SK-N-SH treated with all-trans-retinoic acid at 6 μM for 48 hours (cell line): ENCODE data around the gene PMS2.
A peak's percentile ranks its signal among the peaks of the same experiment; 100 is the strongest.

Experiments used
- ATAC-seq: fragments of 200-7000 bp; cut with Tn5 transposase; 3 replicates; pipeline ENCODE4 v1.9.1; 2020; ENCODE audit warnings: mild to moderate bottlenecking, moderate library complexity
- ARNTL ChIP-seq: fragments of 450-650 bp; formaldehyde crosslinking; IDR thresholded peaks from 2 replicates; pipeline ENCODE4 v1.5.0; 2020; ENCODE audit warnings: low read depth, mild to moderate bottlenecking, moderate library complexity, borderline replicate concordance
- BACH2 ChIP-seq: fragments of 250-450 bp; sonication (Bioruptor Pico); IDR thresholded peaks from 2 replicates; pipeline ENCODE4 v1.9.0; 2021; ENCODE audit warnings: mild to moderate bottlenecking, borderline replicate concordance
- CSDC2 ChIP-seq: fragments of 250-450 bp; sonication (Bioruptor Pico); IDR thresholded peaks from 2 replicates; pipeline ENCODE4 v1.5.0; 2020; ENCODE audit warnings: mild to moderate bottlenecking, moderate library complexity
- GLIS3 ChIP-seq: fragments of 250-450 bp; sonication (Bioruptor Pico); IDR thresholded peaks from 2 replicates; pipeline ENCODE4 v1.5.0; 2020; ENCODE audit warnings: mild to moderate bottlenecking, moderate library complexity
- ISL1 ChIP-seq: fragments of 250-450 bp; sonication (Bioruptor Pico); IDR thresholded peaks from 2 replicates; pipeline ENCODE4 v2.1.2; 2022; ENCODE audit warnings: mild to moderate bottlenecking, moderate library complexity
- OSR1 ChIP-seq: fragments of 250-450 bp; sonication (Bioruptor Pico); IDR thresholded peaks from 2 replicates; pipeline ENCODE4 v1.8.0; 2022; ENCODE audit warnings: moderate library complexity, mild to moderate bottlenecking, inconsistent platforms
- PPARA ChIP-seq: fragments of 250-450 bp; sonication (Bioruptor Pico); IDR thresholded peaks from 2 replicates; pipeline ENCODE4 v1.5.0; 2020; ENCODE audit warnings: mild to moderate bottlenecking, borderline replicate concordance
- SNAI2 ChIP-seq: fragments of 250-450 bp; sonication (Bioruptor Pico); IDR thresholded peaks from 2 replicates; pipeline ENCODE4 v1.5.0; 2020; ENCODE audit warnings: mild to moderate bottlenecking, moderate library complexity
- TCF4 ChIP-seq: fragments of 250-450 bp; sonication (Bioruptor Pico); IDR thresholded peaks from 2 replicates; pipeline ENCODE4 v1.8.0; 2021; ENCODE audit warnings: mild to moderate bottlenecking, moderate library complexity, borderline replicate concordance
- TOX ChIP-seq: fragments of 250-450 bp; sonication (Bioruptor Pico); IDR thresholded peaks from 2 replicates; pipeline ENCODE4 v1.8.0; 2021; ENCODE audit warnings: mild to moderate bottlenecking, moderate library complexity, borderline replicate concordance
- ZC3H10 ChIP-seq: fragments of 250-450 bp; sonication (Bioruptor Pico); IDR thresholded peaks from 2 replicates; pipeline ENCODE4 v1.5.1; 2021; ENCODE audit warnings: mild to moderate bottlenecking, moderate library complexity
- ZFP3 ChIP-seq: fragments of 250-450 bp; sonication (Bioruptor Pico); IDR thresholded peaks from 2 replicates; pipeline ENCODE4 v1.5.0; 2020; ENCODE audit warnings: mild to moderate bottlenecking, moderate library complexity
- ZFP30 ChIP-seq: fragments of 450-650 bp; formaldehyde crosslinking; IDR thresholded peaks from 2 replicates; pipeline ENCODE4 v1.5.0; 2022; ENCODE audit warnings: mild to moderate bottlenecking, moderate library complexity
- ZNF565 ChIP-seq: fragments of 450-650 bp; formaldehyde crosslinking; conservative IDR thresholded peaks from 2 replicates; pipeline ENCODE4 v1.5.0; 2020; ENCODE audit warnings: low read depth, mild to moderate bottlenecking, moderate library complexity
- ZNF70 ChIP-seq: fragments of 450-650 bp; formaldehyde crosslinking; IDR thresholded peaks from 2 replicates; pipeline ENCODE4 v1.5.0; 2020; ENCODE audit warnings: mild to moderate bottlenecking, moderate library complexity
- ZNF8 ChIP-seq: fragments of 450-650 bp; formaldehyde crosslinking; IDR thresholded peaks from 2 replicates; pipeline ENCODE4 v1.5.0; 2020; ENCODE audit warnings: mild to moderate bottlenecking, moderate library complexity
- TF ChIP-seq, protein P1 (sequence below): fragments of 250-450 bp; sonication (Bioruptor Pico); IDR thresholded peaks from 2 replicates; pipeline ENCODE4 v1.5.1; 2020; ENCODE audit warnings: low read depth, mild to moderate bottlenecking, moderate library complexity
- TF ChIP-seq, protein P2 (sequence below): fragments of 250-450 bp; sonication (Bioruptor Pico); IDR thresholded peaks from 2 replicates; pipeline ENCODE4 v1.5.1; 2021; ENCODE audit warnings: mild to moderate bottlenecking, moderate library complexity
- TF ChIP-seq, protein P3 (sequence below): fragments of 250-450 bp; sonication (Bioruptor Pico); IDR thresholded peaks from 2 replicates; pipeline ENCODE4 v1.8.0; 2020; ENCODE audit warnings: mild to moderate bottlenecking, moderate library complexity, borderline replicate concordance
- TF ChIP-seq, protein P4 (sequence below): fragments of 250-450 bp; sonication (Bioruptor Pico); IDR thresholded peaks from 2 replicates; pipeline ENCODE4 v1.8.0; 2021; ENCODE audit warnings: low read depth, mild to moderate bottlenecking, moderate library complexity, borderline replicate concordance

Gene PMS2

DNA sequence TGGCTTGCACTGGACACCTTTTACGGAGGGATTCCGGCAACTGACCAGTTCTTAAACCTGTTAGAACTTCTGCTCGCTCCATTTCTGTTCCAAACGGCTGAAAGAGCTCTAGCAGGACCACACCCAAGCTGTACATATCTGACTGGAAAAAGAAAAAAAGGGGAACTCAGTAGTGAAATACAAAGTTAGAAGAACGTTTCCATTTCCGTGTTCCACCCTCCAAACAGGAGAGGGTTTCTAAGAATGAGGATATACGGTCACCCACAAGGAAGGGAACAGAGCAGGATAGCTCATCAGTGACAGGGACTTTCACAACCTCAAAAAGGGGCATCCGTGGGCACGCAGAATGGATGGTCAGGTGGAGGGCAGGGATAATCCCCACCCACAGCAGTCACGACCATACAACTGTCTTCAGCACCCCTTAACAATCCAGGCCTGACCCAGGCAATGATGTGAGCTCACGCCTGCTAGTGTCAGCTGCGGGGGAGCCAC is 18.0 kb upstream of the PMS2 start:
- no peak for ATAC-seq
- no peak for TF ChIP-seq ZFP30 (CRISPR knock-in tag)
- TF ChIP-seq ZNF8 (CRISPR knock-in tag) = no peak
- no peak for TF ChIP-seq ISL1
- TF ChIP-seq ZC3H10 (CRISPR knock-in tag) = no peak

DNA sequence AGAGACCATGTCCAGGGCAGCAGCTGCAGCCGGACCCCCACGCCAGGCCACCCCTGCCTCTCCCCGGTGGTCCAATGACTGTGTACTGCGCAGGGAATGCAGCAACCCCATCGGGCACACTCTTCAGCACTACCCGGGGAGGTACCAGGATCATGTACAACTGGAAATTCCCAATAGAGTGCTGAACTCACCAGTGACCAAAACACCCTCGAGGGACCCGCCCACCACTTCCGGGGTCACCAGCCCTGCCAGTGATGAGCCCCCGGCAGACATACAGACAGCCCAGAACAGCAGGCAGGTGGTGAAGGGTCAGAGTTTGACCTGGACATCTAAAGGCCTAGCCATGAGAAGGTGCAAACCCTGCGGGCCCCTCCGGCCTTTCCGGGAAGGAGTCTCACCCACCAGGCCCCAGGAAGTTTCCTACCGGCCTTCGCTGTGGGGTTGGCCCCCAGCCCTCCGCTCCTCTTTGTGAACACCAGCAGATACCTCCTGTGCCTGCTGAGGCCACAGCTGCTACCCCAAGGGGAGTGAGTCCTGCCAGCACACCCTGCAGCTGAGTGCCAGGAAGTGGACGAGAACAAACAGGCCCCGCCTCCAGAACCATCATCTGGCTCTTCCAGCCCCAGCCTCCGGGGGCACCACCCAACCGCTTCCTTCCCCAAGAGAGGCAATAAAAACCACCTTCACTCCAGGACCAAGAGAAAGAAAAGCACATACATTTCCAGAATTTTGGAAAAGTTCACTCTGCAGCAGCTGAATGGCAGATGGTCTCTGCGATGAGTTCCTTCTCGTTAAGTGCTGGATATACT is 17.4 kb upstream of the PMS2 start:
- TF ChIP-seq TOX (CRISPR knock-in tag) (no peak), CSDC2 (CRISPR knock-in tag) (no peak), ZFP30 (CRISPR knock-in tag) (no peak), GLIS3 (CRISPR knock-in tag) (no peak), ZFP3 (CRISPR knock-in tag) (no peak), ISL1 (no peak), TCF4 (CRISPR knock-in tag) (no peak), OSR1 (CRISPR knock-in tag) (no peak), ARNTL (no peak), ZNF565 (no peak), PPARA (CRISPR knock-in tag) (no peak), BACH2 (no peak), ZNF70 (no peak)
- TF ChIP-seq, protein P1, sequence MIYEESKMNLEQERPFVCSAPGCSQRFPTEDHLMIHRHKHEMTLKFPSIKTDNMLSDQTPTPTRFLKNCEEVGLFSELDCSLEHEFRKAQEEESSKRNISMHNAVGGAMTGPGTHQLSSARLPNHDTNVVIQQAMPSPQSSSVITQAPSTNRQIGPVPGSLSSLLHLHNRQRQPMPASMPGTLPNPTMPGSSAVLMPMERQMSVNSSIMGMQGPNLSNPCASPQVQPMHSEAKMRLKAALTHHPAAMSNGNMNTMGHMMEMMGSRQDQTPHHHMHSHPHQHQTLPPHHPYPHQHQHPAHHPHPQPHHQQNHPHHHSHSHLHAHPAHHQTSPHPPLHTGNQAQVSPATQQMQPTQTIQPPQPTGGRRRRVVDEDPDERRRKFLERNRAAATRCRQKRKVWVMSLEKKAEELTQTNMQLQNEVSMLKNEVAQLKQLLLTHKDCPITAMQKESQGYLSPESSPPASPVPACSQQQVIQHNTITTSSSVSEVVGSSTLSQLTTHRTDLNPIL = no peak
- TF ChIP-seq, protein P2, sequence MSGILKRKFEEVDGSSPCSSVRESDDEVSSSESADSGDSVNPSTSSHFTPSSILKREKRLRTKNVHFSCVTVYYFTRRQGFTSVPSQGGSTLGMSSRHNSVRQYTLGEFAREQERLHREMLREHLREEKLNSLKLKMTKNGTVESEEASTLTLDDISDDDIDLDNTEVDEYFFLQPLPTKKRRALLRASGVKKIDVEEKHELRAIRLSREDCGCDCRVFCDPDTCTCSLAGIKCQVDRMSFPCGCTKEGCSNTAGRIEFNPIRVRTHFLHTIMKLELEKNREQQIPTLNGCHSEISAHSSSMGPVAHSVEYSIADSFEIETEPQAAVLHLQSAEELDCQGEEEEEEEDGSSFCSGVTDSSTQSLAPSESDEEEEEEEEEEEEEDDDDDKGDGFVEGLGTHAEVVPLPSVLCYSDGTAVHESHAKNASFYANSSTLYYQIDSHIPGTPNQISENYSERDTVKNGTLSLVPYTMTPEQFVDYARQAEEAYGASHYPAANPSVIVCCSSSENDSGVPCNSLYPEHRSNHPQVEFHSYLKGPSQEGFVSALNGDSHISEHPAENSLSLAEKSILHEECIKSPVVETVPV (CRISPR knock-in tag) = no peak
- ATAC-seq = peak; percentile 83

DNA sequence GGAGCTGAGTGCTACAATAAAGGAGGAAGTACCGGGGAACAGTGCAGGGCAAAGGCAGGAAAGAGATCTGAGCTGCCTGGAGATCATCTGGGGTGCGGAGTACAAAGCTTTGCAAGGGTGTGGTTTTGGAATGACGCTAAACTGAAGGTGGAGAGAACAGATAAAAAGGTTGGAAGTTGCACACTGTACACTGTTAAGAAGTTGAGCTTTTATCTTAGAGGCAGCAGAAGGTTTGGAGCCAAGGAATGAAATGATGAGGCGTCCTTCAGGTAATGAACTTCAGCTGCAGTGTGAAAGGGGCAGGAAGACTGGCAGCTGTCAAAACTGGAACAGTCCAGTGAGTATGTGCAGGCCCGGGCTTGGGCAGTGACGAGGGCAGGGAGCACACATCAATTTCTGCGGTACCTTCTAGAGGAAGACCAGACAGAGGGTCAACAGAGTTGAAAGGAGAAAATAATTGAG is 15.2 kb upstream of the PMS2 start:
- no peak for TF ChIP-seq ZC3H10 (CRISPR knock-in tag)
- TF ChIP-seq, protein P3, sequence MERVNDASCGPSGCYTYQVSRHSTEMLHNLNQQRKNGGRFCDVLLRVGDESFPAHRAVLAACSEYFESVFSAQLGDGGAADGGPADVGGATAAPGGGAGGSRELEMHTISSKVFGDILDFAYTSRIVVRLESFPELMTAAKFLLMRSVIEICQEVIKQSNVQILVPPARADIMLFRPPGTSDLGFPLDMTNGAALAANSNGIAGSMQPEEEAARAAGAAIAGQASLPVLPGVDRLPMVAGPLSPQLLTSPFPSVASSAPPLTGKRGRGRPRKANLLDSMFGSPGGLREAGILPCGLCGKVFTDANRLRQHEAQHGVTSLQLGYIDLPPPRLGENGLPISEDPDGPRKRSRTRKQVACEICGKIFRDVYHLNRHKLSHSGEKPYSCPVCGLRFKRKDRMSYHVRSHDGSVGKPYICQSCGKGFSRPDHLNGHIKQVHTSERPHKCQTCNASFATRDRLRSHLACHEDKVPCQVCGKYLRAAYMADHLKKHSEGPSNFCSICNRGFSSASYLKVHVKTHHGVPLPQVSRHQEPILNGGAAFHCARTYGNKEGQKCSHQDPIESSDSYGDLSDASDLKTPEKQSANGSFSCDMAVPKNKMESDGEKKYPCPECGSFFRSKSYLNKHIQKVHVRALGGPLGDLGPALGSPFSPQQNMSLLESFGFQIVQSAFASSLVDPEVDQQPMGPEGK (CRISPR knock-in tag) = no peak
- no peak for TF ChIP-seq ISL1
- TF ChIP-seq, protein P1 = no peak
- TF ChIP-seq PPARA (CRISPR knock-in tag) = no peak
- TF ChIP-seq TCF4 (CRISPR knock-in tag) = no peak
- TF ChIP-seq ZNF8 (CRISPR knock-in tag) = no peak
- no peak for TF ChIP-seq ARNTL
- no peak for TF ChIP-seq ZFP30 (CRISPR knock-in tag)
- TF ChIP-seq ZNF565 = no peak
- TF ChIP-seq, protein P2 (CRISPR knock-in tag) = no peak
- ATAC-seq = no peak

DNA sequence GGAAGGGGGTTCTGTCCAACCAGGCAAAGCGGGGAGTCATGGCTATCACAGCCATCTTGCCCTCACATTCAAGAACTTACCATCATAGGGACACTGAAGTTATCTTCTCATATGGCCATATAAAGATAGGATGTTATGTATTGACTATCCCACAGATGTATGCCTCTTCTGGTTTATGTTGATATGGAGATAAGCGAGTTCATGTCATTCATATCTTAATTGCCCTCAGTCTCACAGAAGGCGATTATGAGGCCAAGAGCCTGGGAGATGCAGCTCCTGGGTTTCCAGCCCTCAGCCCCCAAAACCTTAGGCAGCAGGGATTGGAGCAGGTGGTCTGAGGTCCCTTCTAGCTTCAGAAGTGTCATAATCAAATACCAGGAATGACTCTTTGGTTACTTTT is 13.9 kb upstream of the PMS2 start:
- TF ChIP-seq BACH2 (no peak), ZC3H10 (CRISPR knock-in tag) (no peak), TCF4 (CRISPR knock-in tag) (no peak), ZNF8 (CRISPR knock-in tag) (no peak), PPARA (CRISPR knock-in tag) (no peak), OSR1 (CRISPR knock-in tag) (no peak), TOX (CRISPR knock-in tag) (no peak), ZFP3 (CRISPR knock-in tag) (no peak), ZFP30 (CRISPR knock-in tag) (no peak), ISL1 (no peak), CSDC2 (CRISPR knock-in tag) (no peak), SNAI2 (CRISPR knock-in tag) (no peak), ARNTL (no peak), ZNF70 (no peak), ZNF565 (no peak)
- TF ChIP-seq, protein P2 (CRISPR knock-in tag) = no peak
- TF ChIP-seq, protein P1 = no peak
- TF ChIP-seq, protein P4, sequence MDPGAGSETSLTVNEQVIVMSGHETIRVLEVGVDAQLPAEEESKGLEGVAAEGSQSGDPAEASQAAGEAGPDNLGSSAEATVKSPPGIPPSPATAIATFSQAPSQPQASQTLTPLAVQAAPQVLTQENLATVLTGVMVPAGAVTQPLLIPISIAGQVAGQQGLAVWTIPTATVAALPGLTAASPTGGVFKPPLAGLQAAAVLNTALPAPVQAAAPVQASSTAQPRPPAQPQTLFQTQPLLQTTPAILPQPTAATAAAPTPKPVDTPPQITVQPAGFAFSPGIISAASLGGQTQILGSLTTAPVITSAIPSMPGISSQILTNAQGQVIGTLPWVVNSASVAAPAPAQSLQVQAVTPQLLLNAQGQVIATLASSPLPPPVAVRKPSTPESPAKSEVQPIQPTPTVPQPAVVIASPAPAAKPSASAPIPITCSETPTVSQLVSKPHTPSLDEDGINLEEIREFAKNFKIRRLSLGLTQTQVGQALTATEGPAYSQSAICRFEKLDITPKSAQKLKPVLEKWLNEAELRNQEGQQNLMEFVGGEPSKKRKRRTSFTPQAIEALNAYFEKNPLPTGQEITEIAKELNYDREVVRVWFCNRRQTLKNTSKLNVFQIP = no peak
- no peak for ATAC-seq
